ENCODE data around the gene NOM1.

Gene NOM1

GRCh38 chr7:157011333-157012112 is 62.0 kb downstream of the NOM1 start:
- Histone ChIP-seq H3K4me1 (peaks cover 0 to 28% (median 22%) of the 10 kb centered on the region in 4 donors), H3K27me3 (peaks cover 0 to 97% of the 10 kb centered on the region in 2 donors), H3K27ac (no peak overlapping the region), H3K4me3 (peak overlapping the region in 1 of 2 donors; percentile 55), H3K36me3 (no peaks in the 10 kb centered on the region), H3K9me3 (no peaks in the 10 kb centered on the region)
- DNase-seq: peak in 1 of 2 donors; percentile 37
- TF ChIP-seq CTCF (IDR thresholded peaks at IDR 0.05): no peak
- intact Hi-C loops (cut with DNase I; ENCODE audit: low total_unique reads): no loop called here

- Histone ChIP-seq H3K27me3 (peaks cover 0 to 97% of the 10 kb centered on the region in 2 donors), H3K4me3 (no peak overlapping the region), H3K9me3 (no peaks in the 10 kb centered on the region), H3K36me3 (no peaks in the 10 kb centered on the region), H3K27ac (no peak overlapping the region), H3K4me1 (peaks cover 0 to 28% (median 22%) of the 10 kb centered on the region in 4 donors)
- TF ChIP-seq CTCF (IDR thresholded peaks at IDR 0.05): no peak
- intact Hi-C loops (cut with DNase I; ENCODE audit: low total_unique reads): no loop called here
- no peak for DNase-seq
Observed at GRCh38 chr7:157012113-157012547, 62.6 kb downstream of the NOM1 start.

- no peak overlapping the region for H3K4me3 ChIP-seq
- peaks cover 0 to 97% of the 10 kb centered on the region in 2 donors for H3K27me3 ChIP-seq
- H3K4me1 ChIP-seq: peaks cover 0 to 34% (median 24%) of the 10 kb centered on the region in 4 donors
- no peaks in the 10 kb centered on the region for H3K36me3 ChIP-seq
- no peaks in the 10 kb centered on the region for H3K9me3 ChIP-seq
- no peak for TF ChIP-seq CTCF (IDR thresholded peaks at IDR 0.05)
- DNase-seq: no peak
- intact Hi-C loops (cut with DNase I; ENCODE audit: low total_unique reads): no loop called here
- no peak overlapping the region for H3K27ac ChIP-seq
Observed at GRCh38 chr7:157013101-157013500, 63.6 kb downstream of the NOM1 start.

- H3K9me3 ChIP-seq: no peaks in the 10 kb centered on the region
- no peak for DNase-seq
- TF ChIP-seq CTCF (IDR thresholded peaks at IDR 0.05): no peak
- intact Hi-C loops (cut with DNase I; ENCODE audit: low total_unique reads): no loop called here
- peaks cover 0 to 97% of the 10 kb centered on the region in 2 donors for H3K27me3 ChIP-seq
- H3K36me3 ChIP-seq: no peaks in the 10 kb centered on the region
- H3K4me3 ChIP-seq: no peak overlapping the region
- no peak overlapping the region for H3K27ac ChIP-seq
- peaks cover 0 to 41% (median 27%) of the 10 kb centered on the region in 4 donors for H3K4me1 ChIP-seq
Observed at GRCh38 chr7:157013602-157014549, 64.4 kb downstream of the NOM1 start.

GRCh38 chr7:157014635-157015555 is 65.4 kb downstream of the NOM1 start:
- intact Hi-C loops (cut with DNase I; ENCODE audit: low total_unique reads): no loop called here
- peaks cover 0 to 99% of the 10 kb centered on the region in 2 donors for H3K27me3 ChIP-seq

More at GRCh38 chr7:157014635-157015555, 65.4 kb downstream of the NOM1 start:
- Histone ChIP-seq H3K4me1 (peaks cover 0 to 38% (median 27%) of the 10 kb centered on the region in 4 donors), H3K27ac (no peak overlapping the region), H3K4me3 (no peak overlapping the region), H3K36me3 (no peaks in the 10 kb centered on the region), H3K9me3 (no peaks in the 10 kb centered on the region)
- DNase-seq: no peak
- no peak for TF ChIP-seq CTCF (IDR thresholded peaks at IDR 0.05)

All from tibial artery (tissue), 4 donors.